ENCODE data around the gene GKAP1.
A peak's percentile ranks its signal among the peaks of the same experiment; 100 is the strongest.
"Not testable (repeated sequence)": the region's sequence is repeated elsewhere in the genome, so short reads cannot be mapped to it uniquely, and the experiment has no call there.

The GKAP1 gene

DNA sequence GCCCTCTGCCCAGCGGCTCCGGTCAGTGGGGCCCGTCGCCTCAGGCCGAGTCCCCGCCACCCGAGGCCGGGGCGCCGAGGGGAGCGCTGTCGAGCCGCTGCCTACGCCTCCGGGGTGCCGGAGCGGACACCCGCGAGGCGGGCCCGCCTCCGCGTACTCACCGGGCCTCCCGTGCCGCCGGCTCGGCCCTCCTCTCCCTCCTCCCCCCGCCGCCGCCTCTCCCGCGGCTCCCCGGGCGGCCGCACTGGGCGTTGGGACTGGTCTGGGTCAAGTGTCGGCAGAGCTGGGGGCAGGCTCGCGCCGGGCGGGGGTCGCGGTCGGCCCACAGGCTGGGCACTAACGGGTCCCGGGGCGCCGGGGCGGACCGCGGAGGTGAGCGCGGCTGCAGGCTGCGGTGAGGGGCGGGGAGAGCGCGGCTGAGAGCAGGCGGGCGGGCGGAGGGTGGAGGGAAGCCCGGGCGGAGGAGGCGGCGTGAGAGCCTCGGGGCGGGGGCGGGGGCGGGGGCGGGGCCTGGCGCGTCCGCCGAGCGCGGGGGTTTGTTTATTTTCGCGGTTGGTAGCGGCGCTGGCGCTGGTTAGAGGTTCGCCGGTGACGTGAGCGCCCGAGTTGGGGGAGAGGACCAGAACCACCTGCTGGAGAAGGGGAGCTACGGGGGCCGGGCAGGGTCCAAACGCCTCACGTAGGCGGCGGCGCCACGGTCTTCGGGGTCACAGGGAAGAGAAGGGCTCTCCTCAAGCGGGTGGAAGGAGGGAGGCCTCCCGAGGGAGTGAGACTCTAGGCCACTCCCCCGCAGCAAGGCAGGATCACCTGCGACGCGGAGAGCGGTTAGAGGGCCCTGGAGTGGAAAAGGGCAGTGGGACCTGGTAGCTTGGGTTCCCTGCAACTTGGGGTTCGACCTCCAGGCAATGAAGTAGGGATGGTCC, at the start of gene GKAP1:
GKAP1 (minus strand) TSS at position 414 of the 923 bp plus-strand sequence. CDS start 11,252 bp downstream, outside the sequence.
- DNase-seq (ENCODE audit: low read depth in 4 of 4, low spot score in 1 of 4): peak; percentile 38 to 62 (median 49)

DNA sequence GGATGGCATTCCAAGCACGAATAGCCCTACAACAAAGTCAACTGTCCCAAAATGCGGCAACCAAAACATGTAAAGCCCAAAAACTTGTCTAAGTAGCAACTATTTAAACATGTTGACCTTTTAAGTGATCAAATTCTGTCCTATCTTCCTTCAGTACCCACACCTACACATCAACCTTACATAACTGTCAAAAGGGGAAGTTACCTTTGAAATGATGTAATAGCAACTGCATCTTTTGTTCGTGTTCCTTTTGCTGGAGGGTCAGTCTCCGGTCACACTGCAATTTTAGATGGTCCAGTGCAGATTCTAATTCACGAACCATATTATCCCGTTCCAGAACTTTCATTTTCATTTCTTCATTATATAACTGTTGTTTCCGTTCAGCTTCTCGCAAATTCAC, 32.3 kb upstream of the GKAP1 start:
- not testable (repeated sequence) for DNase-seq (ENCODE audit: low read depth in 4 of 4, low spot score in 1 of 4)

DNA sequence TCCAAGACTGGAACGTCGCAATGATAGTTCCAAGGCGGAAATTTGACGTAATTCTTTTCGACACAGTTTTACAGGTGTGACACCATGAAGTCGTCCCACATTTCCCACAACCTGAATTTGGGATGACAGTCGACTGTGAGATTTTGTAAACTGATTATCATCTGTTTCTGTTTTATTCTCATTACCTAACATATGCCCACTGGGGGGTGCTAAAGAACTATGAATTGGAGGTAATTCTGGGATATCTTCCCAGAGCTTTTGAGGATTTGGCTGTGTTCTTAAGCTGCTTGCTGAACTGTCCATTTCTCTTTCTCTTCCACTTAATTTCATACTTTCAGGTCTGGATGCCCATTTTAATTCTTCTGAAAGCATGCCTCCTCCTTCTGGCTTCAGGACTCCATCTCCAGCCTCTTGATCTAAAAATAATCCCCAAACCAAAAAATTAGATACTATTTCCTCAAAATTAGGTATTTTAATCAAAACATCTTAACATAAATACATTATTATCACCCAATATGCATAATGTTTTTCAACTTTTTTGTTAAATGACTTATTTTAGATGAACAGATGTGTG, 19.6 kb upstream of the GKAP1 start:
- not testable (repeated sequence) for DNase-seq (ENCODE audit: low read depth in 4 of 4, low spot score in 1 of 4)

DNA sequence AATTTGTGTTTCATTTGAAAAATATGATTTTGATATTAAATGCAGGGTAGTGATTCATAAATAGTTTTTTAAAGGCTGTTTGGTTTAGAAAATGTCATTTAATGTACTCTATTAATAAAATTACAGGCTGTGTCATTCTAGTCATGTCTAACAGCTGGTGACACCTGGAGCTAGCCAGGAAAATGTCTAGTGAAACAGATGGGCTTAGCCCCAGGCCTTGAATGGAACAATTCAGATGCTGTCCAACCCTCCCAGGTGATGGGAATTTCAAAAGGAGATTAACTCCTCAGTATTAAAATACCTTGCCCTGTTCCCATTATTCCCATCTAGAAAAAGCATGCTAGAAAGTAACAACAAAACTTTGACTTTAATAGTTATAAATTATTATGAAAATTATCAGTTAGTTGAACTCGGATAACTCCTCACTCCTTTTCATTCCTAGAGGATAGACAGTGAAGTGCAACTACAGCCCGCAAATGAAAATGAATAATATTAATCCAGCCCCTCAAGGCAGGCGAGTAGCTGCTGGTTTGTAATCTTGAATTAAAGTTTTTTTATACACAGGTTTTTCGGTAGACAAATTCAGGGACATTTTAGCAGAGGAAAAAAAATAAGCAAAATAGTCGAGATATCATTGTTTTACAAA, 13.0 kb upstream of the GKAP1 start:
- not testable (repeated sequence) for DNase-seq (ENCODE audit: low read depth in 4 of 4, low spot score in 1 of 4)

DNA sequence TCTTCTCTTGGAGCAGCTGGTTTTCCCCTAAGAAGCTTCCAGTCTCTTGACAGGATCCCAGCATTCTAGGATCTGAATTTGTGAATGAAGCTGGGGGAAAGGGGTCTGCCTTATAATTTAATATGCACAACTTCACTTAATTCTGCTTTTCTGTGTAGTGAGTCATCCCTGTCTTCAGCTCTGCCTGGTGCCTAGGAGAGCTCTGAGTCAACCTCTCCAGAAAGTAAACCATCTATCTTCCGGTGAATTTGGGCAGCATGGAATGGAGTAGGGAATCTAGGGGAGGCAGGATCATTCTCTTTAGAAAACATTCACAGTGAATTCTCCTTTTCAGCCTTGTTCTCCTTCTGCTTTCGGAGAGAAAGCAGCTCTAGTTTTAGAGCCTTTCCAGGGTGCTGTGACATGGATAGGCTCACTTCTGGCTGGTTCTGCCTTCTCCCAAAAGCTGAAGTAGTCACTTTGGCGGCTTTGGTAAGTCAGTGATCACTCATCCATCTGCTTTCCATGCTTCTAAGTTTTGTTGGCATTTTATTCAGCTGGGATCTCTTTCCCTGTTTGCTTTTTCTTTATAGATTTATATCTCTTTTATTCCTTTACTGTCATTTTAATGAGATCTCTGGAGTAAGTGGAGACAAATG, 7.5 kb upstream of the GKAP1 start:
- DNase-seq (ENCODE audit: low read depth in 4 of 4, low spot score in 1 of 4): not testable (repeated sequence)

DNA sequence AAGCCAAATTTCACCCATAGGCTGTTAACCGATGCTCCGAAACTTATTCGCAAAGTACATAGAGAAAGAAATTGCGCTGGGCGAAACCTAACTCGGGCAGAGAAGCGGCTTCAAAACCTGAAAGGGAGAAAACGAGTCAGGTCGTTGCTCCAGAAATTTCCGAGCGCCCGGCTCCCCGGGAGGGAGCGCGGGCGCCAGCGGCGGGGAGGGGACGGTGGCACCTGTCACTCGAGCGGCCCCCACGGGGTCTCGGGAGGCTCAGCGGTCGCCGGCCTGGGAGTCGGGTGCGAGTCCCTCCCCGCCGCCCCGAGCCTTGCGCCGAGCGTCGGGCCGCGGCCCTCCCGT, 586 bp downstream of the GKAP1 start:
- peak in 2 of 4 experiments; percentile 10 to 11 for DNase-seq (ENCODE audit: low read depth in 4 of 4, low spot score in 1 of 4)

DNA sequence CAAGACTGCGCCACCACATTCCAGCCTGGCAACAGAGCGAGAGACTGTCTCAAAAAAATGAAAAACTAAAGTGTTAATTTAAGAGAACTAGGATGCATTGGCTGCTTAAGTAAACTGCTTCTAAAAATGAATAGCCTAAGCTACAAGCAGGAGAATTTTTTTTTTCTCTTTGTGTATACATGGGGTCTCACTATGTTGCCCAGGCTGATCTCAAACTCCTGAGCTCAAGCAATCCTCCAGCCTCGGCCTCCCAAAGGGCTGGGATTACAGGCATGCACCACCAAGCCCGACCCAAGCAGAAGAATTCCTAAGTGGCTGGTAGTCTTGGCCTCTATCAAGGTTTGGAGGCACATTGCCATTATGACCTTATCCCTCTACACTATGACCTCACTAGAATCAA, 2.4 kb downstream of the GKAP1 start:
- not testable (repeated sequence) for DNase-seq (ENCODE audit: low read depth in 4 of 4, low spot score in 1 of 4)

DNA sequence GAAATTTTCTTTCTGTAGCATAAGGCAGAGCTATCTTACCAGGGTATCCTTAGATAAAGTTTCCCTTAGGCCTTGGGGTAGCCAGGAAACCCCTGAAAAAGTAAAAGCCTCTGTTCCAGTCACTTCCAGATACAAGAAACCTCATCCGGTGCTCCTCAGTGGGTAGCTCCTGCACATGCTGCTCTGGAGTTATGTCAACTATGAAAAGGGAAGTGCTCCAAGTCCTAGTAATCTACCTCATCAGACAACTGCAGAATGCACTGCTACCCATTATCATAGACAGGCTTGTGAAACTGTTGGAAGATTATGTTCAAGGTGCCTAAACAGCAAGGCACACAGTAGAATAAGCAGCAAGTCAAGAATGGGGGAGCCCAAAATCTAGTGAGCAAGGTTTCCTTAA, 8.4 kb downstream of the GKAP1 start:
- not testable (repeated sequence) for DNase-seq (ENCODE audit: low read depth in 4 of 4, low spot score in 1 of 4)

DNA sequence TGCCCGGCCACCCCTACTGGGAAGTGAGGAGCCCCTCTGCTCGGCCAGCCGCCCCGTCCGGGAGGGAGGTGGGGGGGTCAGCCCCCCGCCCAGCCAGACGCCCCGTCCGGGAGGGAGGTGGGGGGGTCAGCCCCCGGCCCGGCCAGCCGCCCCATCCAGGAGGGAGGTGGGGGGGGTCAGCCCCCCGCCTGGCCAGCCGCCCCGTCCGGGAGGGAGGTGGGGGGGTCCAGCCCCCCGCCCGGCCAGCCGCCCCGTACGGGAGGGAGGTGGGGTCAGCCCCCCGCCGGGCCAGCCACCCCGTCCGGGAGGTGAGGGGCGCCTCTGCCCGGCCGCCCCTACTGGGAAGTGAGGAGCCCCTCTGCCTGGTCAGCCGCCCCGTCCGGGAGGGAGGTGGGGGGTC, 13.1 kb downstream of the GKAP1 start:
- DNase-seq (ENCODE audit: low read depth in 4 of 4, low spot score in 1 of 4): not testable (repeated sequence)

DNA sequence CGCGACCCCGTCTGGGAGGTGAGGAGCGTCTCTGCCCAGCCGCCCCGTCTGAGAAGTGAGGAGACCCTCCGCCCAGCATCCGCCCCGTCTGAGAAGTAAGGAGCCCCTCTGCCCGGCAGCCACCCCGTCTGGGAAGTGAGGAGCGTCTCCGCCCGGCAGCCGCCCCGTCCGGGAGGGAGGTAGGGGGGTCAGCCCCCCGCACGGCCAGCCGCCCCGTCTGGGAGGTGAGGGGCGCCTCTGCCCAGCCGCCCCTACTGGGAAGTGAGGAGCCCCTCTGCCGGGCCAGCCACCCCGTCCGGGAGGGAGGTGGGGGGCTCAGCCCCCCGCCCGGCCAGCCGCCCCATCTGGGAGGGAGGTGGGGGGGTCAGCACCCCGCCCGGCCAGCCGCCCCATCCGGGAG, 13.6 kb downstream of the GKAP1 start:
- DNase-seq (ENCODE audit: low read depth in 4 of 4, low spot score in 1 of 4): not testable (repeated sequence)

DNA sequence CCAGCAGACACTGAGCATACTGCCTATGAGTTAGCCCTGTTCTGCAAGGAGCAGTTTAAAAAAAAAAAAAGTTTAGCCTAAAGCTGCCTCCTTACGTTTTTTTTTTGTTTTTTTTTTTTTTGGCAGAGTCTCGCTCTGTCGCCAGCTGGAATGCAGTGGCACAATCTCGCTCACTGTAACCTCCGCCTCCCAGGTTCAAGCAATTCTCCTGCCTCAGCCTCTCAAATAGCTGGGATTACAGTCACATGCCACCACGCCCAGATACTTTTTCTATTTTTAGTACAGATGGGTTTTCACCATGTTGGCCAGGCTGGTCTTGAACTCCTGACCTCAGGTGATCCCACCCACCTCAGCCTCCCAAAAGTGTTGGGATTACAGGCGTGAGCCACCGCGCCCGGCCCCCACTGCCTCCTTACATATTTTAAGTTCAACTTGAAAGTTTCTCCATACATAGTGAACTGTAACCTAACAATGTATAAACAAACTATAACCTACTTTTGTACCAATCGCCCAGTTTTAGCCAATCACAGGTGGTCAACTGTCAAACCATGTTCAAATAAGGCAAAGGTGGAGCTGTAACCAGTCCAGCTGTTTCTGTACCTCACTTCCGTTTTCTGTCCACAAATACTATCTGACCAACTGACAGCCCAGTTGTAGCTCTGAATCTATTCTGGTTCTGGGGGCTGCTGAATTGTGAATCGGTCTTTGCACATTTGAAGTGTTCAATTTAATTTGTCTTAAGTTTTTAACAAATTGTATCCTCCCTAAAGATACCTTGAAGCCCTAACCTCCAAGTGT, 17.1 kb downstream of the GKAP1 start:
- no peak for DNase-seq (ENCODE audit: low read depth in 4 of 4, low spot score in 1 of 4)

DNA sequence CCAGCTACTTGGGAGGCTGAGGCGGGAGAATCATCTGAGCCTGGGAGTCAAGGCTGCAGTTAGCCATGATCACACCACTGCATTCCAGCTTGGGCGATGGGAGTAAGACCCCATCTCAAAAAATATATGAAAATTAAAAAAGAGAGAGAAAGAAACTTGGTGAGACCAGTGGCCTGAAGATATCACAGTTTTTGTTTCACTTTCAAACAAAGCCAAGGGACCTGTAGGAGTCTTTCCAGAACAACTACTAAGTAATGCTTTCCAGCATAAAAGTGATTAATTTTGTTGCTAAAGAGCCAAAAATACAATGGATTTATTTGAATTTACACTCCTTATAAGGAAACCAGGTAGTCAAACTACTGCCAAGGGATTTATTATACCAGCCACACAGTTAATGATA, 23.5 kb downstream of the GKAP1 start:
- no peak for DNase-seq (ENCODE audit: low read depth in 4 of 4, low spot score in 1 of 4)

DNA sequence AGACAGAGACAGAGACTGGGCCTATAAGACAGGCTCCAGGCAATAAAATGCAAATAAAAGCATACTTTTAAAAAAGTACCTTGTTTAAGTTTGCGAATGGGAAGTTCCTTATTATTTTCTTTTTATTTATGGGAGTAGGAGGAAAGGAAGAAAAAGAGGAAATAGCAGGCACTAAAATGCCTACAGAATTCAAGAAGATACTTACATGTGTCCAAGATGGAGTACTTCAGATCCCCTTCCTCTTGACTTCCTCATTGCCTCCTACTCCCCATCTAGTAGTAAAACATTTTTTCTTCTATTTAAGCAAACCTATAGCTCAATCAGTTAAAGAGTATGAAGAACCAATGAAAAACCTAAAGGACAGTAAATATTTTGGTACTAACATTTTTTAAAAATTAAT, 24.8 kb downstream of the GKAP1 start:
- DNase-seq (ENCODE audit: low read depth in 4 of 4, low spot score in 1 of 4): no peak

DNA sequence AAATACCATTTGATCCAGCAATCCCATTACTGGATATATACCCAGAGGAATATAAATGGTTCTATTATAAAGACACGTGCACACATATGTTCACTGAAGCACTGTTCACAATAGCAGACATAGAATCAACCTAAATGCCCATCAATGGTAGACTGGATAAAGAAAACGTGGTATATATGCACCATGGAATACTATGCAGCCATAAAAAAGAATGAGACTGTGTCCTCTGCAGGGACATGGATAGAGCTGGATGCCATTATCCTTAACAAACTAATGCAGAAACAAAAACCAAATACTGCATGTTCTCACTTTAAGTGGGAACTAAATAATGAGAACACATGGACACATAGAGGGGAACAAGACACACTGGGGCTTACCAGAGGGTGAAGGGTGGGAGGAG, 39.4 kb downstream of the GKAP1 start:
- no peak for DNase-seq (ENCODE audit: low read depth in 4 of 4, low spot score in 1 of 4)

DNA sequence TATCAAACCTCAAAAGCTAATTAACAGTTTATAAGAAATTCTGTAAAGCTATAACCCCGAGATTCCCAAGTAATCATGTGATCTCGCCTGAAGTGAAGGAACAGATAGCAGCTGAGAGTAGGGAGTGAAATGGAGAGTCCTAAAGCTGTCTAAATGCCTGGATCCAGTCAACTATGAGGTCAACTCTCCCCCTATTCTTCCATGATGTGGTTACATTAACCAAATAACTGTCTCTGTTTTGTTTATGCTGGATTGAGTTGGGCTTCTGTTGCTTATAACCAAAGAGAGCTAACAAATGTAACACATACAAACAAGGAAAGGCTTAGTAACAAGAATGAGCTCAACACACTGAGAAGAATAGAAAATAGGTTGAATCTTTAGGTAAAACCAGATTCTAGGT, 41.6 kb downstream of the GKAP1 start:
- DNase-seq (ENCODE audit: low read depth in 4 of 4, low spot score in 1 of 4): no peak

DNA sequence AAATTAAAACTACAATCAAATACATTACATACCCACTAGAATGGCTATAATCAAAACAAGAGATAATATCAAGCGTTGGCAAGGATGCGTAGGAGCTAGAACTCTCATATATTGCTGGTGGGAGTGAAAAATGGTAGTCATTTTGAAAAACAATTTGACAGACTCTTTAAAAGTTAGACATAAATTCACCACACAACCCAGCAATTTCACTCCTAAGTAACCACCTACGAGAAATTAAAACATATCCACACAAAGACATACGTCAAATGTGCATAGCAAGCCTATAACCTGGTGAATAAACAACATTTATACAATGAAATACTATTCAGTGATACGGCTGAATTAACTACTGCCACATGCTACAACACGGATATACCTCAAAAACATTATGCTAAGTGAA, 44.7 kb downstream of the GKAP1 start:
- no peak for DNase-seq (ENCODE audit: low read depth in 4 of 4, low spot score in 1 of 4)

DNA sequence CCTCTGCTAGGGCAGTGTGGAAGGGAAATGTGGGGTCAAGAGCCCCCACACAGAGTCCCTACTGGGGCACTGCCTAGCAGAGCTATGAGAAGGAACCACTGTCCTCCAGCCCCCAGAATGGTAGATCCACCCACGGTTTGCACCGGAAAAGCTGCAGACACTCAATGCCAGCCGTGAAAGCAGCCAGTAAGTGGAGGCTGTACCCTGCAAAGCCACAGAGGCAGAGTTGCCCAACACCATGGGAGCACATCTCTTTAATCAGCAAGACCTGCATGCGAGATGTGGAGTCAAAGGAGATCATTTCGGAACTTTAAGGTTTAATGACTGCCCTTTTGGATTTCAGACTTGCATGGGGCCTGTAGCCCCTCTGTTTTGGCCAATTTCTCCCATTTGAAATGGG, 52.2 kb downstream of the GKAP1 start:
- DNase-seq (ENCODE audit: low read depth in 4 of 4, low spot score in 1 of 4): no peak

DNA sequence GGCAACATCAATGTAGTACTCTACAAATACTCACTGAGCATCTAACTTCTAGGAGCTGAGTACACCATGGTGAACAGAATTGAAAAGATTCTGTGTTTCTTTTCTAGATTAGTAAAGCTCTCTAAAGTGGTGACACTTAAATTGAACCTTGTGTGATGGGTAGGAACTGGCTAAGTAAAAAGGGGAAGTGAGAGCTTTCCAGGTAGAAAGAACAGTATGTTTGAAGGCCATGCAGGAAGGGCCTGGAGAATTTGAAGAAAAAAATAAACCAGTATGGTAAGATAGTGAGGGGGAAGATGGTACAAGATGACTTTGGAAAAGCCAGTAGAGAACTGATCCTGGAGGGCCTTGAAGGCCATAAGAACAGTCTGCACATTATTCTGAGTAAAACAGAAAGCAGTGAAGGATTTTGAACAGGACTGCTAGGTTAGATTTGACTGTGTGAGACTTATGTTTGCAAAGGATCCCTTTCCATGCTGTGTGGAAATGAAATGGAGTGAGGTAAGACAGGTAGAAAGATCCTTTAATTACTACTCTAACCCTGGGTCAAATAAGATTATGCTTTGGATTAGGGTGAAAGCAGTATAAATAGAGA, 63.1 kb downstream of the GKAP1 start:
- DNase-seq (ENCODE audit: low read depth in 4 of 4, low spot score in 1 of 4): no peak

DNA sequence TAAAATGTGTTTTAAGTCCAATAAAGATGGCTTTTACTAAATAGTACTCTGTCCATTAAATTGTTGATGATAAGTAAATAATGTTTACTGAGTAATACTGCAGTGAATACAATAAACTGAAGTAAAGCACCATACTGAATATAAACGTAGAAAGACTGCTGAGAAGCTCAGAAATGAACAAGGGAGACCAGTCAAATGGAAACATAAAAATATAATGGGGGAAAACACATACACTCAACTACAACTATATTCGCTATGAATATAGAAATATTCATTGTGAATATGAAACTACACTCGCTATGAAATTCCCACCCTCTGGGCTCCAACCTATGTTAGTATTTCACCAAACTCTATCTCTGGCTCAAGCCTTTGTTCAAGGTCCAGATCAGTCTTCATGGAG, 67.9 kb downstream of the GKAP1 start:
- DNase-seq (ENCODE audit: low read depth in 4 of 4, low spot score in 1 of 4): no peak

DNA sequence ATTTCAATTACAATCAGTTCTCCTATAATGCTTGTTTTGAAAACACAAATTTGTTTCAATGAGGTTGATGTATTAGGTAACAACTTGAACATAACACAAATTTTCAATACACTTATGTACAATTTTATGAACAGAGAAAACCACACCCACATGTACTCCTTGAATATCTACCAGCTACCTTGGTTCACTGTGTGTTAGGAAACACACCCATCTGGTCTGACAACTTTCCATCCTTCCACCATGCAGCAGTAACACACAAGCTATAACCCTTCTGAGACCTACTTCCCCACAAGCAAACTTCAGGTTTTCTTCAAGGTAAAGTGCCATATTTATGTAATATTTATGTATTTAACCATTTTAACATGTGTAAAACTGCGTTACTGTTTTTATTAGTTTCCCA, 73.4 kb downstream of the GKAP1 start:
- no peak for DNase-seq (ENCODE audit: low read depth in 4 of 4, low spot score in 1 of 4)
